Tibial nerve (tissue), 4 donors: ENCODE data around the gene EMILIN1.

ENCODE experiments used
- EP300 ChIP-seq, 2 donors: sonication (generic); formaldehyde crosslinking; IDR thresholded peaks; one replicate each; pipeline ENCODE4 v1.6.1; 2017; ENCODE audit warnings: antibody characterized with exemption in 2 of 2, mild to moderate bottlenecking in 1 of 2
- POLR2A ChIP-seq, 2 donors: fragments of 450-650 bp; IDR thresholded peaks; one replicate each; pipeline ENCODE4 v1.6.1; 2017; ENCODE audit warnings: antibody characterized with exemption in 2 of 2, mild to moderate bottlenecking in 2 of 2, moderate library complexity in 2 of 2
- TF ChIP-seq, protein P1 (sequence below), 5 experiments: fragments of 200-600 bp in 3 of 5; fragments of 450-650 bp in 2 of 5; sonication (generic) in 3 of 5; IDR thresholded peaks; one replicate each; pipeline ENCODE4 v1.5.1; 2016 to 2019; ENCODE audit warnings: antibody characterized with exemption in 5 of 5, mild to moderate bottlenecking in 3 of 5, moderate library complexity in 2 of 5

DNA sequence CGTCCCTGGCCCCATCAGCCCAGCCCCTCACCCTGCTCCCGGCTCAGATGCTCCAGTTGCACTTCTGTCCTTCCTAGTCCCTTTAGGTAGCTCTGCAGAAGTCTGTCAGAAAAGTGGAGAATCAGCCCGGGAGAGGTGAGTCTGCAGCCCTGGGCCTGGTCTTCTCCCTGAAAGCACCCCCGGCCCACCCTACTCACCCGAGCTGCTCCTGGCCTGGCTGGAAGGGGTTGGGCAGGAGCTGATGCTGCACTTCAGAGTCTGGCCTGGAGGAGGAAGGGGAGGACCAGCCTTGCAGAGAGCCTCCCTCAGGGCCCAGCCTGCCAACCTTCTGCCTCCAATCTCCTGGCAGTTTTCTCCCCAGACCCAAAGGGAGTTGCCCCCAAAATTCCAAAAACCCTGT, 23.9 kb downstream of the EMILIN1 start:
- TF ChIP-seq, protein P1, sequence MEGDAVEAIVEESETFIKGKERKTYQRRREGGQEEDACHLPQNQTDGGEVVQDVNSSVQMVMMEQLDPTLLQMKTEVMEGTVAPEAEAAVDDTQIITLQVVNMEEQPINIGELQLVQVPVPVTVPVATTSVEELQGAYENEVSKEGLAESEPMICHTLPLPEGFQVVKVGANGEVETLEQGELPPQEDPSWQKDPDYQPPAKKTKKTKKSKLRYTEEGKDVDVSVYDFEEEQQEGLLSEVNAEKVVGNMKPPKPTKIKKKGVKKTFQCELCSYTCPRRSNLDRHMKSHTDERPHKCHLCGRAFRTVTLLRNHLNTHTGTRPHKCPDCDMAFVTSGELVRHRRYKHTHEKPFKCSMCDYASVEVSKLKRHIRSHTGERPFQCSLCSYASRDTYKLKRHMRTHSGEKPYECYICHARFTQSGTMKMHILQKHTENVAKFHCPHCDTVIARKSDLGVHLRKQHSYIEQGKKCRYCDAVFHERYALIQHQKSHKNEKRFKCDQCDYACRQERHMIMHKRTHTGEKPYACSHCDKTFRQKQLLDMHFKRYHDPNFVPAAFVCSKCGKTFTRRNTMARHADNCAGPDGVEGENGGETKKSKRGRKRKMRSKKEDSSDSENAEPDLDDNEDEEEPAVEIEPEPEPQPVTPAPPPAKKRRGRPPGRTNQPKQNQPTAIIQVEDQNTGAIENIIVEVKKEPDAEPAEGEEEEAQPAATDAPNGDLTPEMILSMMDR (IDR thresholded peaks at IDR 0.05), result no peak
- no peak for TF ChIP-seq POLR2A (IDR thresholded peaks at IDR 0.05)
- TF ChIP-seq EP300 (IDR thresholded peaks at IDR 0.05), result no peak
